H1 (cell line): ENCODE data around the gene CMIP. TPM values are rescaled to one million over a fixed set of nuclear protein-coding genes. Genes with fewer than 3 reads are reported as not detected.

Experiments used
- HDAC6 ChIP-seq: IDR thresholded peaks from one replicate; pipeline ENCODE4 v1.7.1; 2012; ENCODE audit warnings: low read depth, mild to moderate bottlenecking, inconsistent platforms, low read length, moderate library complexity
- MAFK ChIP-seq: IDR thresholded peaks from 2 replicates; pipeline ENCODE4 v1.6.1; 2012; ENCODE audit warnings: low read depth, mild to moderate bottlenecking, improper control_type of control experiment, low read length
- polyA plus RNA-seq, 7 experiments: library from polyadenylated mRNA; depleted of rRNA in 3 of 7; stranded (reverse) in 5 of 7; unstranded in 2 of 7; fragments of >200 nt in 5 of 7; fragments of 200-250 nt in 2 of 7; gene quantifications; 1 replicate in 5 of 7; 2 replicates in 1 of 7; 4 replicates in 1 of 7; pipeline versions ENCODE4 v1.2.1 to v1.2.3, GENCODE V29; 2011 to 2013; ENCODE audit warnings: missing spikeins in 2 of 7, mixed read lengths in 2 of 7
- total RNA-seq: library from RNA; stranded (reverse); fragmentation: NEBNext Ultra II Directional; extraction: Animal tissue kit (Norgen Biotek cat#: 25700); gene quantifications from 2 replicates; pipeline ENCODE4 v1.2.1, GENCODE V29; 2021

Gene CMIP
- total and polyA plus RNA-seq, 2 of the 8 experiments (the other 6 are each of a cell fraction or from before 2014, with no cell fraction given), result 7.9 to 53.2 TPM

DNA sequence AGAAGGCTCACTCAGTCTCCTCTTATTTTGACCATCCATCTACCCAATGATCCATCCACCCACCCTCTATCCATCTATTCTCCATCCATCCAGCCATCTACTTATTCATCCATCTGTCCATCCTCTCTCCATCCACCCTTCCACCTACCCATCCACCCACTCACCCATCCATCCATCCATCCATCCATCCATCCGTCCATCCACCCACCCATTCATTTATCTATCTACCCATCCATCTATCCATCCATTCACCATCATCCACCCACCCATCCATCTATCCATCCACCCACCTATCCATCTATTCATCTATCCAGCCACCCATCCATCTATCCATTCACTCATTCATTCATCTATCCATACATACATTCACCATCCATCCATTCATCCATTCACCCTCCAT lies 288.7 kb downstream of the CMIP start (continued):
- TF ChIP-seq MAFK (no peak), HDAC6 (no peak)
